ENCODE data around the gene CD48. TPM values are rescaled to one million over a fixed set of nuclear protein-coding genes. Genes with fewer than 3 reads are reported as not detected.
A peak's percentile ranks its signal among the peaks of the same experiment; 100 is the strongest.

CD48 gene
- total and polyA plus RNA-seq, 2 donors (not counting 1 experiment from before 2014, with no cell fraction given), result 252 to 428 TPM

GRCh38 chr1:160708801-160709200, 2.8 kb downstream of the CD48 start:
- DNase-seq (no peak), ATAC-seq (ENCODE audit: low read depth) (no peak)
- CTCF ChIA-PET, result interaction anchor here (1.2 to 7.9 kb wide), 10 partner anchors 14 to 280 kb away, joined by 3 to 62 read pairs (median 9); no protein-coding TSS in a partner anchor
- Histone ChIP-seq H3K79me2 (ENCODE audit: control insufficient read depth, insufficient read depth, low read length) (peaks cover 98% of the 10 kb centered on the region), H3K4me3 (ENCODE audit: control extremely low read depth in 1 of 5, extremely low read depth in 1 of 5, insufficient read depth in 1 of 5, low read depth in 2 of 5, low read length in 4 of 5) (peak overlapping the region; percentile 87 to 100 (median 98)), H3K27me3 (replicated peaks in 1 of 4; ENCODE audit: control extremely low read depth in 1 of 4, control insufficient read depth in 3 of 4, insufficient read depth in 4 of 4, low read length in 3 of 4) (no peaks in the 10 kb centered on the region), H3K9ac (ENCODE audit: low read length) (peak overlapping the region; percentile 96), H2AFZ (ENCODE audit: insufficient read depth, low read depth, low read length, poor library complexity, severe bottlenecking) (peak overlapping the region; percentile 63), H4K20me1 (ENCODE audit: control insufficient read depth, insufficient read depth, low read length, poor library complexity, severe bottlenecking) (peaks cover 2% of the 10 kb centered on the region), H3K36me3 (replicated peaks in 1 of 2; ENCODE audit: control extremely low read depth in 1 of 2, control insufficient read depth in 1 of 2, extremely low read depth in 1 of 2, insufficient read depth in 2 of 2, low read length in 1 of 2) (peaks cover 1 to 18% of the 10 kb centered on the region in 2 experiments), H3K27ac (ENCODE audit: low read length in 2 of 2) (peak overlapping the region; percentile 89 to 95), H3K4me2 (replicated peaks; ENCODE audit: low read depth, low read length, poor library complexity, severe bottlenecking) (peak overlapping the region; percentile 83), H3K9me3 (ENCODE audit: control extremely low read depth in 1 of 3, control insufficient read depth in 2 of 3, insufficient read depth in 1 of 3, low read length in 2 of 3) (no peaks in the 10 kb centered on the region), H3K4me1 (ENCODE audit: control insufficient read depth in 2 of 2, insufficient read depth in 2 of 2, low read length in 2 of 2) (peaks cover 82 to 83% of the 10 kb centered on the region in 2 donors)
- H3K4me3 Mint-ChIP-seq, result no peak overlapping the region
- WGBS (ENCODE audit: insufficient coverage), result 49% methylated on average over 4 of the region's 4 CpGs
- peaks cover 49% of the 10 kb centered on the region for H3K4me1 Mint-ChIP-seq
- H3K9me3 Mint-ChIP-seq (ENCODE audit: insufficient read depth), result no peaks in the 10 kb centered on the region
- no peak overlapping the region for H3K27ac Mint-ChIP-seq
- POLR2A ChIA-PET, result no interaction called here
- TF ChIP-seq EZH2 (IDR thresholded peaks at IDR 0.05; ENCODE audit: borderline replicate concordance, insufficient read depth, low read depth, low read length, poor library complexity, severe bottlenecking) (no peak), CTCF (IDR thresholded peaks at IDR 0.05) (no peak)
- no peaks in the 10 kb centered on the region for H3K27me3 Mint-ChIP-seq
- intact Hi-C loops (cut with micrococcal nuclease), result no loop called here

GRCh38 chr1:160708118-160708517, 3.5 kb downstream of the CD48 start:
- no peak overlapping the region for H3K27ac Mint-ChIP-seq
- Histone ChIP-seq H4K20me1 (ENCODE audit: control insufficient read depth, insufficient read depth, low read length, poor library complexity, severe bottlenecking) (peaks cover 8% of the 10 kb centered on the region), H3K36me3 (replicated peaks in 1 of 2; ENCODE audit: control extremely low read depth in 1 of 2, control insufficient read depth in 1 of 2, extremely low read depth in 1 of 2, insufficient read depth in 2 of 2, low read length in 1 of 2) (peaks cover 1 to 25% of the 10 kb centered on the region in 2 experiments), H3K27ac (ENCODE audit: low read length in 2 of 2) (peak overlapping the region; percentile 89 to 95), H2AFZ (ENCODE audit: insufficient read depth, low read depth, low read length, poor library complexity, severe bottlenecking) (peak overlapping the region; percentile 63), H3K9ac (ENCODE audit: low read length) (peak overlapping the region; percentile 96), H3K9me3 (ENCODE audit: control extremely low read depth in 1 of 3, control insufficient read depth in 2 of 3, insufficient read depth in 1 of 3, low read length in 2 of 3) (no peaks in the 10 kb centered on the region), H3K4me1 (ENCODE audit: control insufficient read depth in 2 of 2, insufficient read depth in 2 of 2, low read length in 2 of 2) (peaks cover 84 to 85% of the 10 kb centered on the region in 2 donors), H3K4me2 (replicated peaks; ENCODE audit: low read depth, low read length, poor library complexity, severe bottlenecking) (peak overlapping the region; percentile 83), H3K79me2 (ENCODE audit: control insufficient read depth, insufficient read depth, low read length) (peaks cover 100% of the 10 kb centered on the region), H3K4me3 (ENCODE audit: control extremely low read depth in 1 of 5, extremely low read depth in 1 of 5, insufficient read depth in 1 of 5, low read depth in 2 of 5, low read length in 4 of 5) (peak overlapping the region; percentile 87 to 100 (median 98)), H3K27me3 (replicated peaks in 1 of 4; ENCODE audit: control extremely low read depth in 1 of 4, control insufficient read depth in 3 of 4, insufficient read depth in 4 of 4, low read length in 3 of 4) (no peaks in the 10 kb centered on the region)
- POLR2A ChIA-PET, result interaction anchor here (0.8 kb wide), 1 partner anchor 74 kb away, joined by 4 read pairs; no protein-coding TSS in a partner anchor
- no peak overlapping the region for H3K4me3 Mint-ChIP-seq
- WGBS (ENCODE audit: insufficient coverage), result 0% methylated on average over 1 of the region's 4 CpGs
- H3K9me3 Mint-ChIP-seq (ENCODE audit: insufficient read depth), result no peaks in the 10 kb centered on the region
- no peaks in the 10 kb centered on the region for H3K27me3 Mint-ChIP-seq
- ATAC-seq (ENCODE audit: low read depth) (peak; percentile 29), DNase-seq (peak; percentile 65)
- H3K4me1 Mint-ChIP-seq, result peaks cover 54% of the 10 kb centered on the region
- TF ChIP-seq CTCF (IDR thresholded peaks at IDR 0.05) (no peak), EZH2 (IDR thresholded peaks at IDR 0.05; ENCODE audit: borderline replicate concordance, insufficient read depth, low read depth, low read length, poor library complexity, severe bottlenecking) (no peak)
- intact Hi-C loops (cut with micrococcal nuclease), result no loop called here
- CTCF ChIA-PET, result interaction anchor here (0.6 to 7.9 kb wide), 18 partner anchors 15 to 416 kb away, joined by 3 to 62 read pairs (median 5); no protein-coding TSS in a partner anchor
